Natural killer cell treated with Interleukin-12 subunit alpha and Interleukin-12 subunit beta and Interleukin-15 and Interleukin-18, amount 100 ng/mL, for 72 hours (primary cell): ENCODE data around the gene RHBDL2. TPM values are rescaled to one million over a fixed set of nuclear protein-coding genes. Genes with fewer than 3 reads are reported as not detected.
"Not testable (repeated sequence)": the region's sequence is repeated elsewhere in the genome, so short reads cannot be mapped to it uniquely, and the experiment has no call there.

Experiments used
- ATAC-seq, 2 donors: fragments of 150-1000 bp; cut with Tn5 transposase in 1 of 2; sonication (Bioruptor Pico), chemical (Tn5 transposase) in 1 of 2; 2 replicates each; pipeline ENCODE4 v1.10.0; 2021
- DNase-seq: peaks from one replicate; pipeline ENCODE4 v3.0.0; 2022; ENCODE audit warnings: low spot score
- H3K27ac Mint-ChIP-seq, 2 donors: 1 replicate in 1 of 2; 2 replicates in 1 of 2; pipeline ENCODE4 v1.8.0; 2022; ENCODE audit warnings: mixed read lengths in 2 of 2, mild to moderate bottlenecking in 1 of 2, moderate library complexity in 1 of 2
- H3K27me3 Mint-ChIP-seq, 2 donors: 1 replicate in 1 of 2; 2 replicates in 1 of 2; pipeline ENCODE4 v1.8.0; 2022; ENCODE audit warnings: mixed read lengths in 2 of 2
- H3K36me3 Mint-ChIP-seq: one replicate; pipeline ENCODE4 v1.8.0; 2022; ENCODE audit warnings: mixed read lengths
- H3K4me1 Mint-ChIP-seq, 2 donors: 1 replicate in 1 of 2; 2 replicates in 1 of 2; pipeline ENCODE4 v1.8.0; 2022; ENCODE audit warnings: low read depth in 2 of 2, mixed read lengths in 2 of 2, mild to moderate bottlenecking in 1 of 2
- H3K4me3 Mint-ChIP-seq: one replicate; pipeline ENCODE4 v1.8.0; 2022; ENCODE audit warnings: mixed read lengths
- H3K9me3 Mint-ChIP-seq: 2 replicates; pipeline ENCODE4 v1.8.0; 2022; ENCODE audit warnings: mixed read lengths
- total RNA-seq, 2 donors: library from RNA; stranded (reverse); gene quantifications; one replicate each; pipeline ENCODE4 v1.2.3, GENCODE V29; 2022

The RHBDL2 gene
- total RNA-seq, 2 donors from 2014 or later = not detected

- DNase-seq (no peak), ATAC-seq (no peak)
- H3K4me3 Mint-ChIP-seq = no peak overlapping the region
- no peaks in the 10 kb centered on the region for H3K9me3 Mint-ChIP-seq
- peaks cover 9 to 17% of the 10 kb centered on the region in 2 donors for H3K4me1 Mint-ChIP-seq
- H3K27ac Mint-ChIP-seq = no peak overlapping the region
- peaks cover 28% of the 10 kb centered on the region for H3K36me3 Mint-ChIP-seq
- no peaks in the 10 kb centered on the region for H3K27me3 Mint-ChIP-seq
Observed at GRCh38 chr1:38848071-38848470, 93.6 kb downstream of the RHBDL2 start.

- Mint-ChIP-seq H3K27me3 (no peaks in the 10 kb centered on the region), H3K36me3 (peaks cover 21% of the 10 kb centered on the region), H3K9me3 (no peaks in the 10 kb centered on the region), H3K4me1 (peaks cover 4 to 10% of the 10 kb centered on the region in 2 donors), H3K27ac (no peak overlapping the region), H3K4me3 (no peak overlapping the region)
- ATAC-seq = no peak
- DNase-seq = no peak
Observed at GRCh38 chr1:38846210-38846609, 95.4 kb downstream of the RHBDL2 start.

- Mint-ChIP-seq H3K36me3 (peaks cover 21% of the 10 kb centered on the region), H3K4me1 (peaks cover 7 to 16% of the 10 kb centered on the region in 2 donors)
- H3K9me3 Mint-ChIP-seq, H3K4me3 Mint-ChIP-seq, H3K27me3 Mint-ChIP-seq, ATAC-seq, H3K27ac Mint-ChIP-seq, DNase-seq: not testable (repeated sequence)
Observed at GRCh38 chr1:38845088-38845487, 96.5 kb downstream of the RHBDL2 start.

- Mint-ChIP-seq H3K4me1 (peaks cover 6 to 14% of the 10 kb centered on the region in 2 donors), H3K27ac (no peak overlapping the region), H3K4me3 (no peak overlapping the region), H3K27me3 (no peaks in the 10 kb centered on the region), H3K36me3 (peaks cover 31% of the 10 kb centered on the region), H3K9me3 (no peaks in the 10 kb centered on the region)
- ATAC-seq = no peak
- DNase-seq = no peak
Observed at GRCh38 chr1:38840281-38840680, 101.3 kb downstream of the RHBDL2 start.

- Mint-ChIP-seq H3K9me3 (no peaks in the 10 kb centered on the region), H3K4me3 (no peak overlapping the region), H3K4me1 (peaks cover 6 to 12% of the 10 kb centered on the region in 2 donors), H3K27ac (no peak overlapping the region), H3K27me3 (no peaks in the 10 kb centered on the region), H3K36me3 (peaks cover 23% of the 10 kb centered on the region)
- DNase-seq (no peak), ATAC-seq (no peak)
Observed at GRCh38 chr1:38839363-38839762, 102.3 kb downstream of the RHBDL2 start.

GRCh38 chr1:38836316-38836715 lies 105.3 kb downstream of the RHBDL2 start:
- not testable (repeated sequence) for H3K27ac Mint-ChIP-seq, ATAC-seq, H3K9me3 Mint-ChIP-seq, DNase-seq, H3K4me3 Mint-ChIP-seq
- Mint-ChIP-seq H3K36me3 (peaks cover 16% of the 10 kb centered on the region), H3K4me1 (peaks cover 6 to 12% of the 10 kb centered on the region in 2 donors), H3K27me3 (peaks cover 0 to 11% of the 10 kb centered on the region in 2 donors)

Other genes starting within 250 kb of the RHBDL2 start
- gene RRAGC, start 82.1 kb downstream of the RHBDL2 start, total RNA-seq = 10 to 100 TPM; 18.3 to 24.2 TPM
- gene MYCBP, start 68.5 kb downstream of the RHBDL2 start, total RNA-seq = 10 to 100 TPM; 37.2 to 48.0 TPM
- not detected for gene GJA9, start 60.2 kb downstream of the RHBDL2 start, total RNA-seq
- gene AKIRIN1, start 49.4 kb upstream of the RHBDL2 start, total RNA-seq = 10 to 100 TPM; 71.0 to 88.3 TPM
- 100 to 1,000 TPM; 134 to 142 TPM for gene NDUFS5, start 84.5 kb upstream of the RHBDL2 start, total RNA-seq